Sigmoid colon (tissue), 4 donors: Measurements from ENCODE around the gene COPA.

Source experiments
- CTCF ChIP-seq, 4 experiments: fragments of 450-650 bp in 3 of 4; fragments of 200-600 bp in 1 of 4; IDR thresholded peaks; one replicate each; pipeline ENCODE4 v1.5.1; 2016 to 2019; ENCODE audit warnings: antibody characterized with exemption in 4 of 4, mild to moderate bottlenecking in 3 of 4, moderate library complexity in 2 of 4
- POLR2A ChIP-seq, 2 donors: fragments of 450-650 bp; IDR thresholded peaks; one replicate each; pipeline ENCODE4 v1.6.1; 2016; ENCODE audit warnings: antibody characterized with exemption in 2 of 2, mild to moderate bottlenecking in 2 of 2, moderate library complexity in 2 of 2
- POLR2AphosphoS5 ChIP-seq, 4 donors: sonication (generic); formaldehyde crosslinking; IDR thresholded peaks; one replicate each; pipeline ENCODE4 v1.6.1; 2017; ENCODE audit warnings: antibody characterized with exemption in 4 of 4

GRCh38 chr1:160243767-160244166 is 99.3 kb downstream of the COPA start:
- TF ChIP-seq CTCF (IDR thresholded peaks at IDR 0.05) (no peak), POLR2A (IDR thresholded peaks at IDR 0.05) (no peak), POLR2AphosphoS5 (IDR thresholded peaks at IDR 0.05) (no peak)
